Measurements from ENCODE around the gene CYTIP.

CYTIP gene

GRCh38 chr2:157428500-157429175 is 15.3 kb downstream of the CYTIP start:
- no peak for TF ChIP-seq CTCF (IDR thresholded peaks at IDR 0.05; ENCODE audit: low read depth, low read length)
- TF ChIP-seq MYC (IDR thresholded peaks at IDR 0.05; ENCODE audit: low read depth, low read length): no peak
- TF ChIP-seq MAX (IDR thresholded peaks at IDR 0.05; ENCODE audit: low read depth, low read length): no peak
- TF ChIP-seq POLR2A (IDR thresholded peaks at IDR 0.05; ENCODE audit: extremely low read depth, insufficient read length): no peak
- no peak for DNase-seq (ENCODE audit: low read depth)
- H3K4me3 ChIP-seq (ENCODE audit: low read depth, low read length): no peak overlapping the region

GRCh38 chr2:157427922-157428303 is 16.0 kb downstream of the CYTIP start:
- no peak for DNase-seq (ENCODE audit: low read depth)
- TF ChIP-seq POLR2A (IDR thresholded peaks at IDR 0.05; ENCODE audit: extremely low read depth, insufficient read length) (no peak), CTCF (IDR thresholded peaks at IDR 0.05; ENCODE audit: low read depth, low read length) (no peak), MYC (IDR thresholded peaks at IDR 0.05; ENCODE audit: low read depth, low read length) (no peak), MAX (IDR thresholded peaks at IDR 0.05; ENCODE audit: low read depth, low read length) (no peak)
- no peak overlapping the region for H3K4me3 ChIP-seq (ENCODE audit: low read depth, low read length)

GRCh38 chr2:157427003-157427921 is 16.6 kb downstream of the CYTIP start:
- H3K4me3 ChIP-seq (ENCODE audit: low read depth, low read length): no peak overlapping the region
- no peak for TF ChIP-seq CTCF (IDR thresholded peaks at IDR 0.05; ENCODE audit: low read depth, low read length)
- no peak for TF ChIP-seq MYC (IDR thresholded peaks at IDR 0.05; ENCODE audit: low read depth, low read length)
- TF ChIP-seq POLR2A (IDR thresholded peaks at IDR 0.05; ENCODE audit: extremely low read depth, insufficient read length): no peak
- no peak for TF ChIP-seq MAX (IDR thresholded peaks at IDR 0.05; ENCODE audit: low read depth, low read length)
- DNase-seq (ENCODE audit: low read depth): no peak

- no peak overlapping the region for H3K4me3 ChIP-seq (ENCODE audit: low read depth, low read length)
- TF ChIP-seq POLR2A (IDR thresholded peaks at IDR 0.05; ENCODE audit: extremely low read depth, insufficient read length) (no peak), CTCF (IDR thresholded peaks at IDR 0.05; ENCODE audit: low read depth, low read length) (no peak)
- no peak for DNase-seq (ENCODE audit: low read depth)
Measured at GRCh38 chr2:157426477-157426994, 17.4 kb downstream of the CYTIP start.

GRCh38 chr2:157424374-157424773 is 19.5 kb downstream of the CYTIP start:
- no peak for TF ChIP-seq CTCF (IDR thresholded peaks at IDR 0.05; ENCODE audit: low read depth, low read length)
- no peak for TF ChIP-seq MYC (IDR thresholded peaks at IDR 0.05; ENCODE audit: low read depth, low read length)
- no peak for TF ChIP-seq POLR2A (IDR thresholded peaks at IDR 0.05; ENCODE audit: extremely low read depth, insufficient read length)
- TF ChIP-seq MAX (IDR thresholded peaks at IDR 0.05; ENCODE audit: low read depth, low read length): no peak
- no peak overlapping the region for H3K4me3 ChIP-seq (ENCODE audit: low read depth, low read length)
- DNase-seq (ENCODE audit: low read depth): no peak
